GM18505 (cell line): ENCODE data around the gene BEST4.
"Not testable (repeated sequence)": the region's sequence is repeated elsewhere in the genome, so short reads cannot be mapped to it uniquely, and the experiment has no call there.

Source experiments
- ATAC-seq: cut with Tn5 transposase; IDR thresholded peaks from one replicate; pipeline ENCODE4 v1.9.1; 2021; ENCODE audit not compliant: unreplicated experiment
- POLR2A ChIP-seq: IDR thresholded peaks from 4 replicates; pipeline ENCODE4 v1.6.1; 2011; ENCODE audit warnings: borderline replicate concordance; ENCODE audit not compliant: insufficient read depth, insufficient read length; ENCODE audit errors: extremely low read depth

BEST4 gene

GRCh38 chr1:44784094-44785028 is 3.6 kb downstream of the BEST4 start:
- TF ChIP-seq POLR2A: no peak
- no peak for ATAC-seq

GRCh38 chr1:44783697-44784093 is 4.3 kb downstream of the BEST4 start:
- no peak for TF ChIP-seq POLR2A
- no peak for ATAC-seq

- TF ChIP-seq POLR2A: peak; percentile 52
- no peak for ATAC-seq
Measured at GRCh38 chr1:44780583-44781121, 7.3 kb downstream of the BEST4 start.

GRCh38 chr1:44778705-44779576 is 9.0 kb downstream of the BEST4 start:
- no peak for ATAC-seq
- peak; percentile 17 for TF ChIP-seq POLR2A

GRCh38 chr1:44777969-44778635 is 9.9 kb downstream of the BEST4 start:
- peak; percentile 22 for TF ChIP-seq POLR2A
- ATAC-seq: no peak

GRCh38 chr1:44777547-44777946 is 10.4 kb downstream of the BEST4 start:
- no peak for ATAC-seq
- TF ChIP-seq POLR2A: no peak

GRCh38 chr1:44776730-44777068 is 11.3 kb downstream of the BEST4 start:
- ATAC-seq: no peak
- TF ChIP-seq POLR2A: no peak

GRCh38 chr1:44775930-44776729 is 11.8 kb downstream of the BEST4 start:
- ATAC-seq: peak; percentile 5
- TF ChIP-seq POLR2A: no peak

GRCh38 chr1:44775078-44775929 is 12.7 kb downstream of the BEST4 start, which contains the start of gene RPS8:
TSS of gene RPS8 (plus strand) at chr1:44775540. CDS start at chr1:44775597, 57 bp downstream.
- TF ChIP-seq POLR2A: peak; percentile 99
- peak; percentile 73 for ATAC-seq

GRCh38 chr1:44766421-44766820 is 21.5 kb downstream of the BEST4 start:
- ATAC-seq: not testable (repeated sequence)

GRCh38 chr1:44760876-44761275 is 27.1 kb downstream of the BEST4 start:
- no peak for ATAC-seq
- TF ChIP-seq POLR2A: no peak
